Cardiac muscle cell (in vitro differentiated cells and primary cell): ENCODE data around the gene YWHAH. TPM values are rescaled to one million over a fixed set of nuclear protein-coding genes. Genes with fewer than 3 reads are reported as not detected.

Experiments
- DNase-seq, 2 donors: peaks; one replicate each; pipeline versions ENCODE4 v3.0.0 to v3.0.0-alpha.2; 2010 to 2017; ENCODE audit warnings: low read depth in 1 of 2, low spot score in 1 of 2
- H3K27ac ChIP-seq: fragments of 200-600 bp; sonication (generic); 2 replicates; pipeline ENCODE4 v1.5.1; 2016
- H3K27me3 ChIP-seq: fragments of 200-600 bp; sonication (generic); 2 replicates; pipeline ENCODE4 v1.6.0; 2016; ENCODE audit warnings: control low read depth
- H3K36me3 ChIP-seq: fragments of 200-600 bp; sonication (generic); 2 replicates; pipeline ENCODE4 v1.5.1; 2016; ENCODE audit warnings: control low read depth
- H3K4me1 ChIP-seq: fragments of 200-600 bp; sonication (generic); 2 replicates; pipeline ENCODE4 v1.8.1; 2017; ENCODE audit warnings: low read depth, mild to moderate bottlenecking, mixed run types
- H3K4me3 ChIP-seq: fragments of 200-600 bp; sonication (generic); 2 replicates; pipeline ENCODE4 v1.5.1; 2016; ENCODE audit warnings: mild to moderate bottlenecking
- H3K9me3 ChIP-seq: fragments of 200-600 bp; sonication (generic); 2 replicates; pipeline ENCODE4 v1.5.1; 2017; ENCODE audit warnings: low read depth, mild to moderate bottlenecking, control low read depth
- CTCF ChIP-seq: IDR thresholded peaks from 2 replicates; pipeline ENCODE4 v1.5.1; 2012; ENCODE audit warnings: low read depth, mild to moderate bottlenecking, low read length
- polyA plus RNA-seq: library from polyadenylated mRNA; unstranded; fragments of >200 nt; fragmentation: Nextera tagmentation; extraction: Ambion mirVana; gene quantifications from 2 replicates; pipeline ENCODE4 v1.2.1, GENCODE V29; 2016
- total RNA-seq: library from RNA; depleted of rRNA; stranded (reverse); fragments of >200 nt; gene quantifications from 2 replicates; pipeline ENCODE4 v1.2.3, GENCODE V29; 2016

YWHAH gene
- total and polyA plus RNA-seq, 2 experiments from 2014 or later = 70.8 to 143 TPM

GRCh38 chr22:31962387-31963125 is 18.2 kb downstream of the YWHAH start:
- H3K27me3 ChIP-seq = no peaks in the 10 kb centered on the region
- H3K4me3 ChIP-seq = no peak overlapping the region
- H3K4me1 ChIP-seq = no peaks in the 10 kb centered on the region
- no peaks in the 10 kb centered on the region for H3K36me3 ChIP-seq
- DNase-seq = no peak
- no peak for TF ChIP-seq CTCF
- H3K27ac ChIP-seq = no peak overlapping the region
- no peaks in the 10 kb centered on the region for H3K9me3 ChIP-seq

DNA sequence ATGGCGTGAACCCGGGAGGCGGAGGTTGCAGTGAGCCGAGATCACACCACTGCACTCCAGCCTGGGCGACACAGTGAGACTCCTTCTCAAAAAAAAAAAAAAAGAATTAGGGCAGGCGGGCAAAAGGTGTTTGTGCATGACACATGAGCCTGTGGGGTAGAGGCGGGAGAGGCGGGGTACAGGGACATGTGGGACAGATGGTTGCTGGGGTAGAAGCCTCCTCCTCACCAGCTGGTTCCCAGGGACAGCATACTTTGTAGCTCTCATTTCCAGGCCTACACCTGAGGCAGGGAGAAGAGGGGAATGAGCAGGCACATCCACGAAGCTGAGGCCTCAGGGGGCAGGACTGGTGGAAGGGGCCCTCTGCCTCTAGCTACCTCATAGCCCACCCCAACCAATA is 23.7 kb downstream of the YWHAH start:
- no peaks in the 10 kb centered on the region for H3K4me1 ChIP-seq
- H3K27ac ChIP-seq = no peak overlapping the region
- no peaks in the 10 kb centered on the region for H3K9me3 ChIP-seq
- no peak for TF ChIP-seq CTCF
- no peaks in the 10 kb centered on the region for H3K36me3 ChIP-seq
- peaks cover under 1% of the 10 kb centered on the region for H3K27me3 ChIP-seq
- H3K4me3 ChIP-seq = no peak overlapping the region
- DNase-seq = no peak

GRCh38 chr22:31969789-31970489 is 25.6 kb downstream of the YWHAH start:
- Histone ChIP-seq H3K4me3 (peak overlapping the region; percentile 23), H3K27me3 (peaks cover 4% of the 10 kb centered on the region), H3K36me3 (no peaks in the 10 kb centered on the region), H3K4me1 (no peaks in the 10 kb centered on the region), H3K9me3 (no peaks in the 10 kb centered on the region), H3K27ac (no peak overlapping the region)
- DNase-seq = peak; percentile 73 to 77
- TF ChIP-seq CTCF = peak; percentile 72

DNA sequence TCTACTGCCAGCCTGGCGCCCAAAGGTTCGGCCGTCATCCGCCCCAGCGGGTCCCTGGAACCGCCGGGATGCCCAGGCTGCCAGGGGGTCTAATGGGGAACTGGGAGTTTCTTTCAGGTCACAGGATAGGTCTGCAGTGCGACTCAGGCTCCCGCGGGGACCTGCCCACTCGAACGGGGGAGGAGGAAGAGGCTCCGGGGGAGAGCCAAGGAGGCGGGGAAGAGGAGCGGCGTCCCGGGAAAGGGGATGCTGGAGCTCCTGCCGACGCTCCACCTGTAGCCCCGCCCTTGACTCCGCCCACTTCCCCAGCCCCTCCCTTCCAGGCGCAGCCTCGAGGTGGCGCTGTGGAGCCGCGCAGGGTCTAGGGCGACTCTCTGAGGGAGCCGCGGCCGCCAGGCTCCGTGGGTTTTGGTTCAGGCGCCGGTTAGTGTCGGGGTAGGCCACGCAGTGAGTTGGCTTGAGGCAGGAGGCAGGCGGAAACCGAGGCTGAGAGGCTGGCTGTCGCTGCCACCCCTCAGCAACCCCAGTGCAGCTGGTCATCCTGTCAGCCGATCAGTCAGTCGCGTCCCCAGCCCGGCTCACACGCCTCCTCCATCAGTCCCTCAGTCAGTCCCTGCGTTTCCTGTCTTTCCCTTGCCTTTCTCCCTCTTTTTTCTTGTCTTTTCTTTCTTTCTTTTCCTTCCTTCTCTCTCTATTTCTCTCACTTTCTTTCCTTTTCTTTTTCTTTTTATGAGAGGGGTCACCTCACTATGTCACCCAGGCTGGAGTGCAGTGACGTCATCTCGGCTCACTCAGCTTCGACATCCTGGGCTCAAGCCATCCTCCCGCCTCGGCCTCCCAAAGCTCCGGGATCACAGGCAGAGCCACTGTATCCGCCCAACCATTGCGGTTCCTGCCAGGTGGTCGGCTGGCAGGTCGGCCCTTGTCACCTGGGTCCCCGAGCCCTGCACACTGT is 26.4 kb downstream of the YWHAH start:
- Histone ChIP-seq H3K27me3 (peaks cover 4% of the 10 kb centered on the region), H3K4me3 (peak overlapping the region; percentile 23), H3K9me3 (no peaks in the 10 kb centered on the region), H3K27ac (no peak overlapping the region), H3K36me3 (no peaks in the 10 kb centered on the region), H3K4me1 (no peaks in the 10 kb centered on the region)
- peak; percentile 88 for TF ChIP-seq CTCF
- DNase-seq = peak; percentile 85 to 86

DNA sequence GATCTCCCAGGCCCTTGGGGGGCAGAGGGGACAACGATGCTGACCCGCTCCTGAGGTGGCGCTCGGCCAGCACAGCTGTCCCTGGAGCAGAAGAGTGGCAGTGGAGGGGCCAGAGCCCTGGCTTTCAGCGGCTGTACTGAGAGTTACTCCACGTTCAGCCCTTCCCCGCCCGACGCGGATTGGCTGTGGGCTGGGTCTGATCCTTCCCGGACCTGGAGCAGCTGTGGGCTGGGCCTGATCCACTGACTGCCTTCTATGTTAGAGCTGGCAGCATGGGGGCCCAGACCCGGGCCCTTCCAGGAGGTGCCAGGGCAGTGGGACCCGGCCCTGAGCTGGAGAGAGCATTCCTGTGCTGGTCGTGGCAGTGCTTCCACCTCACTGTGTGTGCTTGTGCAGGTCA is 27.8 kb downstream of the YWHAH start:
- no peak for TF ChIP-seq CTCF
- no peaks in the 10 kb centered on the region for H3K4me1 ChIP-seq
- no peak overlapping the region for H3K4me3 ChIP-seq
- DNase-seq = no peak
- H3K27me3 ChIP-seq = peaks cover 4% of the 10 kb centered on the region
- no peak overlapping the region for H3K27ac ChIP-seq
- H3K9me3 ChIP-seq = no peaks in the 10 kb centered on the region
- no peaks in the 10 kb centered on the region for H3K36me3 ChIP-seq
